HG03060 (cell line): ENCODE measurements around the gene SLC38A10.
"Not testable (repeated sequence)": the region's sequence is repeated elsewhere in the genome, so short reads cannot be mapped to it uniquely, and the experiment has no call there.

Source experiments
- ATAC-seq: cut with Tn5 transposase; IDR thresholded peaks from one replicate; pipeline ENCODE4 v1.9.1; 2021; ENCODE audit warnings: low read depth, moderate number of reproducible peaks; ENCODE audit not compliant: unreplicated experiment

The SLC38A10 gene

GRCh38 chr17:81314398-81315081, 19.4 kb upstream of the SLC38A10 start:
- ATAC-seq, result no peak

DNA sequence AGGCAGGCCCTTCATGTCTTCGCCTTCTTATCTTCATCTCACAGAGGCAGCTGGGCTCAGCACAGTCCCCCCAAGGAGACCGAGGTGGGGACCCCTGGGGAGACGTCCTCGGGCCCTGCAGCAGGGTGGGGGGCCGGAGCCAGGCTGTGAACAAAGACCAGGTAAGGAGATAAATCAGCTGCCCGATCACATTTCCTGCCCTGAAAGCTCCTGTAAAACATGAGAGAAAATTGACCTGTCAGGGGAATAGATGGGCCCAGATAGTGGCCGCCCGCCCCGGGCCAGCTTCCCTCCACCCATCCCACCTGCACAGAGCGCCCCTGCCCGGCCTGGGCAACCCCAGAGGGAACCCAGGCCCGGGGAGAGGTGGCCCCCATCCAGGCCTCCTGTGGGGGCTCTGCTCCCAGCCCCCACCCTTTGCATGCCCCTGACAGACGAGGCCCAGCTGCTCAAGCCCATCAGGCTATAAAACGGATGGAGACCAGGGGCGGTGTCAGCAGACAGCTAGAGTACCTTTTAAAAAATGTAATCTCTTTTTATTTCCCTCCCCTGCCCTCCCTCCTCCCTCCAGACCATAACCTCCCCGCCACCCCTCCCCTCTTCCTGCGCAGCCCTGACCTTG, 18.8 kb upstream of the SLC38A10 start:
- ATAC-seq, result no peak

DNA sequence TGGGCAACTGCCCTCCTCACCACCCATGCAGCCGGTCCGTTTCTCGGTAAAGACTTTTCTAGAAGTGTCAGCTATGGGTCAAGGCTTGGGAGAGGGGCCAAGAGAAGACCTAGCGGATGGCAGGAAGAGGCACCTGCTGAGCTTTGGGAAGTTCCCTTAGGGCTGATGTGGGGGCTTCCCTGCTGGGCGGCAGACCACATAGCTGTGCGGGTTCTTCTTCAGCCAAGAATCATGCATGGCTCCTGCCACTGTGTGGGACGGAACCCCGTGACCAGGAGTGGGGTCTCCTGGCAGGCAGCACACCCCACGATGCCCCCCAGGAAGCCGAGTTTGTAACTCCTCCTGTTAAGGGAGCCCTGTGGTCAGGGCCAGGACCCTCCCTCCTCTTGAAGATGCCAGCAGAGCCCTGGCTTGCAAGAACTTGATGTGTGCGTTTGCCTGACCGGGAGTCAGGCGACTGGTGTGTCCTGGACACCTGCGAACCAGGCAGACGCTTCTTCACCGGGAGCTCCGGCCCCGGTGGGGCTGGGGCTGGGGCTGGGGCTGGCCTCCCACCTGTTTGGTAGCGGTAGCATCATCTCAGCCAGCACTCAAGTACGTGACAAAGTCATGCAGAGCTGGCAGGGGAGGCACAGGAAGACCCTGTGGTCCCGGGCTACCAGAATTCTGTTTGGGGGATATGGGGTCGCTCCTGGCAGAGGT, 17.7 kb upstream of the SLC38A10 start:
- no peak for ATAC-seq

DNA sequence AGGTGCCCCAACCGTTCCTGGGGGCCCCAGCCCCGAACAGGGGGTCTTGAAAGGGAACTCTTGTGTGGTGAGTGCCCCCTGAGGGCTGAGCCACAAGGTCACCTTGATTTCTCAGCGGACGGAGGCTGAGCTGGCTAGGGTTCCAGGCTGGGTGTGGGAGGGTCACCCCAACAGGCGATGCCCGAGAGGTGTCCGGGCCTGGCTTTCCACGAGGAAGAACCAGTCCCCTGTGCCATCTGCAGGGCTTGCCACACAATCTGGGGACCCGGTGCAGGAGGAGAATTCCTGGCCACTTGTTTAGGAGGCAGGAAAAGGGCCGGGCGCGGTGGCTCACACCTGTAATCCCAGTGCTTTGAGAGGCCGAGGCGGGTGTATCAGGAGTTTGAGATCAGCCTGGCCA, 16.8 kb upstream of the SLC38A10 start:
- no peak for ATAC-seq

- ATAC-seq, result no peak
Observed at GRCh38 chr17:81310949-81311550, 15.9 kb upstream of the SLC38A10 start.

- ATAC-seq, result no peak
Observed at GRCh38 chr17:81309859-81310839, 15.0 kb upstream of the SLC38A10 start.

DNA sequence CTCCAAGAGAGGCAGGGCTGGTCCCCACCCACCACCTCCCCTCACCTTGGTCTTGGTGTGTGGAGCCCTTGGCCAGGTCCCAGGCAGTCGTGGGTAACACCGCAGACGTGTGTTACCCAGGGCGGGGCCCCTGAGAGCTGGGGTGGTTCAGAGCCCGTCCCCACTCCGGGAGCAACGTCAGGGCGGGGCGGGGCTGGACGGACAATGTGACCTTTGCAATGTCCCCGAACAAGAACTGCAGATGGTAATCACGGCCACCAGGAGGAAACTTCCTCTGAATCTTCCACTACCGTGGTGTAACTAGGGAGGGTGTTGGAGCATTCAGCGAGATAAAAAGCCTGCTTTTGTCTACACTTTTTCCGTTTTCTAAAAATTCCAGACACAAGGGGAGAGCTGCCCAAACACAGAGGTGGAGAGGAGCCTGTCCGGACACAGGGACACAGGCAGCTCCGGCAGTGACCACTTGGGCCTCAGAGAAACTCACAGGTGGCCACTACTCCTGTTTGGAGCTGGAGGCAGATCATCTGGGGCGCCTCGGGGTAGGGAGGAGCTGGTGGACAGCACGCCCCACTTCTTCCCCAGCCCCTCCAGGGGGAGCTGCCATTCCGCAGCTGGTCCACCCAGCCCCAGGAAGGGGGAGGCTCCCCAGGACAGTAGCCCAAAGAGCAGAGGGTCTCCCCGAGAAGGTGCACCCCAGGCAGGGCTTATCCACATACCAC, 14.2 kb upstream of the SLC38A10 start:
- no peak for ATAC-seq

DNA sequence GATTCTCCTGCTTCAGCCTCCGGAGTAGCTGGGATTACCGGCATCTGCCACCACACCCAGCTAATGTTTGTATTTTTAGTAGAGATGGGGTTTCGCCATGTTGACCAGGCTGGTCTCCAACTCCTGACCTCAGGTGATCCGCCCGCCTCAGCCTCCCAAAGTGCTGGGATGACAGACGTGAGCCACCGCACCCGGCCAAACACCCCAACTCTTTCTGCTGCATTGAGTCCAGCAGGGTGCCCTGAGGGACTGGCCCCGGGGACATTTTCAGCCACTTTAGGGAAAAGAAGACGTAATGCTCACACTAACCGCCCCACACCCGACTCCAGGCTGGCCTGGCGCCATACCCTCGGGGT, 13.7 kb upstream of the SLC38A10 start:
- not testable (repeated sequence) for ATAC-seq

DNA sequence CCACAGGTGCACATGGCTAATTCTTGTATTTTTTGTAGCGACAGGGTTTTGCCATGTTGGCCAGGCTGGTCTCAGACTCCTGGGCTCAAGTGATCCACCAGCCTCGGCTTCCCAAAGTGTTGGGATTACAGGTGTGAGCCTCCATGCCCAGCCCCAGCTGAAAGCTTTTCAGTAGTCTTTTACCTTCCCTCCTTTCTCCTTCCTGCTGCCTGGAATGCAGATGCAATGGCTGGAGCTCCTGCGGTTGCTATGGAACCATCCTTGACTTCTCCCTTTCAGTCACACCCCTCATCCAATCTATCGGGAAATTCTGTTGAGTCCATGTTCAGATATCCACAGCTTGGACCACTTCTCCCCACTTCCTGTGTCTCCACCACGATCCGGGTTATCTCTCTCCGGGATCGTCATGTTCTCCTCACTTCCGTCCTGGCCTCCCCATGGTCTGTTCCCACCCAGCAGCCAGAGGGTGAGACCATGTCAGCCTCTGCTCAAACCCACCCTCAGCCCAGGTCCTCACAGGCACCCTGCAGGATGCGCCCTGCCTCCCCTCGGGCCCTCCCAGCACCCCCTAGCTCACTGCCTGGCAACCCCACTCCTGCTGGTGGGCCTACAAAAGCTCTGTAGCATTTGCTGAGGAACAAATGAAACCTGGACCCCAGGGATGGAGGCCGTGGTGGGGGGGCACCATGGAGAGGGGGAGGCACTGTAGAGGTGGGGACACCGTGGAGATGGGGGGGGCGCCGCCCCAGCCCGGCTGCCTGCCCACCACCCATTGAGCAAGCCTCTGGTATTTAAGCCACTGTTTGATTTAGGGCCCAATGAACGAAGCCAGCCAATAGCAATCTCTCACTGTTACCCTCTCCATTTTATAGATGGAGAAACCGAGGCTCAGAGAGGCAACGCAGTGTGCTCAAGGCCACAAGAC, 12.8 kb upstream of the SLC38A10 start:
- ATAC-seq, result no peak

DNA sequence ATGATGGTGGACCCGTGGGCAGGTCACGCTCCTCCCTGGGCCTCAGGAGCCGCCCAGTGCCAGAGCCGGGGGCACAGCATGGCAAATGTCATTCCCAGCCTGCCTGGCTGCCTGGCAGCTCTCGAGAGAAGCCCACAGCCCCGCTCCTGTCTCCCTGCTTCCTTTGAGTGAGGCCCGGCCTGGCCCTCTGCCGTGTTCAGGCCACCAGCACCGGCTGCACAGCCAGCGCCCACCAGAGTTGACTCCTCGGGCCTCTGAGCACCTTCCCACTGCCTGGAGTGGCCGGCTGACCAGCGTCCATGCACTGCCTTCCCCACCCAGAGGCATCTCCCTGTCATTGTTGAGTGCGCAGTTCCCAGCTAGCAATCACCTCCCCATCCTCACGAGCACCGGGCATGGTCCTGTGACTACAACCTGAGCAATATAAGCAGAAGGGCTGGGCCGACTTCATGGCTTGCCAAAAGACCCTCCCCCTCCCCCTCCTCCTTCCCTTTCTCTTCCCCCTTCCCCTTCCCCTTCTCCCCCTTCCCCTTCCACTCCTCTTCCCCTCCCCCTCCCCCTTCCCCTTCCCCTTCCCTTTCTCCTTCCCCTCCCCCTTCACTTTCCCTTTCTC, 11.9 kb upstream of the SLC38A10 start:
- ATAC-seq, result no peak

DNA sequence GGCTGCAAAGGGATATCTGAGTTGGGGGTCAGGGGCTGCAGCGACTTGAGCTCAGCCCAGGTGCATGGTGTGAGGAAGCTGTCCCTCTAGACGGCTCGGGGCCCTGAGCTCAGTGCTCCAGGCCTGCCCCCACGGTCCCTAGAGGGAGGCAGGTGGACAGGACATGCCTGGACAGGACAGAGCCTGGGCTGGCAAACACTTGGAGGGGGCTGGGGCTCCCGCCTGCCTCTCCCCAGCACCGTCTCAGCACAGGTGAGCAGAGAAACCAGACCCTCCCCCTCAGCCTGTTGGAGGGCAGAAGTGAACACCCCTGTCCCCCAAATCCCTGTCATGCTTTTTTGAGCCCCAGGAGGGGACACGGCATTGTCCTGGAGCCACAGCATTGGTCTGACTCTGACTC, 11.4 kb upstream of the SLC38A10 start:
- no peak for ATAC-seq

DNA sequence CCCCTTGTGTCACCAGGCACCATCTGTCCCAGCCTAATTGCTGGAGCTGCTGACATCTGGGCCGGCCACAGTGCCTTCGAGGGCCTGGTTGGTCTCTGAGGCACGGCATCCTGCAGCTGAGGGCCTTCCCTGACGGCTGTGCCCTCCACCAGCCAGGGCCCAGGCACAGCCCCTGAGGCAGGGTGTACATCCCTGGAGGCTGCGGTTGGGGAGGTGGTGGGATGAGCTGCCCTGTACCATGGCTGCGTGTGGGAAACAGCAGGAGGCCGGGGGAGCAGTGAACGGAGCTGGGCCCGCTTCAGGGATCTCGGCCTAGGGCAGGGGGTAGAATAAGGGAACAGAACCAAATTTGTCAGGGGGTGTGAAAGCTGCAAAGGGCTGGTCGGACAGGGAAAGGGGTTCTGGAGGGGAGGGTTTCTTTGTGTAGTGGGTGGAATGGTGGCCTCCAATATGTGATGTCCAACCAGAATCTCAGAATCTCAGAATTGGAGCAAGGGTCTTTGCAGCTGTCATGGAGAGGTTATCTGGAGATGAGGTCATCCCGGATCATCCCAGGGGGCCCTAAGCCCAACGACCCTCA, 10.0 kb upstream of the SLC38A10 start:
- ATAC-seq, result no peak

DNA sequence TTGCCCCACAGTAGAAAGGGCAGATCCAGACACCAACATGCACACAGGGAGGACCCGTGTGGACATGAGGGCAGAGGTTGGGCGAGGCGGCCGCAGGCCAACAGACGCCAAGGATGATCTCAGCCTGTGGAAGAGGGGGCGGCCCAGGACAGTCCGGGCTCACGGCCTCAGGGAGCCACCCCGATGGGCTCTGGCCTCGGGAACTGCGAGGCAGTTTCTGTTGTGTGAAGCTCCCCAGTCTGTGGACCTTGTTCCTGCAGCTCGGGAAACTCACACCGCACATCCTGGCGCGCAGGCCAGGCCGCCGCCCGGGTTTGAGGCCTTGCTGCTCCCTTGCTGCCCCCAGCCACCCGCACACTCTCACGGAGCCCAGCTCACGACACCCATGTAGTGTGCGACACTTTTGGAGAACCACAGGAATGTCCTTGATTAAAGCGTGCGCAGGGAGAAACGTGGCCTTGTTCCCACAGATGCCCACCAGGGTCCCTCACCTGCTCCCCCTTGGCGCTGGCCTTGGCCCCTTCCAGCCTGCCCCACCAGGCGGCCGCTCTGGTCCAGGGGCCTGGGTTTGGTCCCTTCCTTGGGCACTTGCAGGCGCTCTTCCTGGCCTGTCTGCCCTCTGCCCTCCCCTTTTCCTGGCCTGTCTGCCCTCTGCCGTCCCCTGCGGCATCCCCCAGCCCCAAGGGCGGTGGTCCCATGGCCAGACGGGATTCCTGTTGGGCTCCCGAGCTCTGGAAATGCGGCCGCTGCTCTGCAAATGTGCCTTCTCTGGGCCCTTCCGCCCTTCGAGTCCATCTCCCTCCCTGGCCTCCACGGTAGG, 9.3 kb upstream of the SLC38A10 start:
- ATAC-seq, result no peak

- ATAC-seq, result no peak
Observed at GRCh38 chr17:81303385-81303784, 8.3 kb upstream of the SLC38A10 start.

DNA sequence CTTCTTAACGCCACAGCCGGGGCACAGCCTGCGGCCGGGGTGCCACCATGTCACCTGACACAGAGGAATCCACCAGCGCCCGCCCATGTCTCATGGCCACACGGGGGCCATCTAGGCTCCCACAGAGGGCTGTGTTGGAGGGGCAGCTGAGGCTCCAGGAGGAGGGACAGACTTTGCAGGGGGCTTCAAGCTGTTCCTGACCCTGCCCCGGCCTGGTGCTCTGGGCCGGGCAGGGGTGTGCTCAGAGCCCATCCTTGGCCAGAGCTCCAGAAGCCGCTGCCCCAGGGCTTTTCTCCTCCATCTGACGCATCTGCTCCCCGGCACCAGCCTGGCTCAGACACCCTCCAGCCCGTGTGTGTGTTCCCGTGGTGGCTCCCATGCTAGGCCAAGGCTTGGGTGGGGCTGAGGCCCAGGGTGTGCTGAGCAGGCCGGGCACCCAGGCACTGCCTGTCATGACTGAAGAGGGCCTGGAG, 7.8 kb upstream of the SLC38A10 start:
- no peak for ATAC-seq

- ATAC-seq, result no peak
Observed at GRCh38 chr17:81302324-81302723, 7.2 kb upstream of the SLC38A10 start.
